ENCODE measurements around the gene ADIPOQ.

The ADIPOQ gene

GRCh38 chr3:186828340-186828739, 14.2 kb upstream of the ADIPOQ start:
- DNase-seq (ENCODE audit: low read depth): no peak
- TF ChIP-seq CTCF (conservative IDR thresholded peaks at IDR 0.05; ENCODE audit: low read depth, low read length): no peak
- no peak overlapping the region for H3K4me3 ChIP-seq (ENCODE audit: low read length)

GRCh38 chr3:186831798-186832197, 10.7 kb upstream of the ADIPOQ start:
- no peak for TF ChIP-seq CTCF (conservative IDR thresholded peaks at IDR 0.05; ENCODE audit: low read depth, low read length)
- no peak overlapping the region for H3K4me3 ChIP-seq (ENCODE audit: low read length)
- no peak for DNase-seq (ENCODE audit: low read depth)

- no peak for TF ChIP-seq CTCF (conservative IDR thresholded peaks at IDR 0.05; ENCODE audit: low read depth, low read length)
- H3K4me3 ChIP-seq (ENCODE audit: low read length): no peak overlapping the region
- no peak for DNase-seq (ENCODE audit: low read depth)
These were observed 10.2 kb upstream of the ADIPOQ start for GRCh38 chr3:186832276-186832675.

GRCh38 chr3:186839874-186840641, 2.5 kb upstream of the ADIPOQ start:
- no peak for DNase-seq (ENCODE audit: low read depth)
- H3K4me3 ChIP-seq (ENCODE audit: low read length): no peak overlapping the region
- no peak for TF ChIP-seq CTCF (conservative IDR thresholded peaks at IDR 0.05; ENCODE audit: low read depth, low read length)

- no peak for DNase-seq (ENCODE audit: low read depth)
- H3K4me3 ChIP-seq (ENCODE audit: low read length): no peak overlapping the region
- no peak for TF ChIP-seq CTCF (conservative IDR thresholded peaks at IDR 0.05; ENCODE audit: low read depth, low read length)
These were observed 890 bp upstream of the ADIPOQ start for GRCh38 chr3:186841620-186842019.

GRCh38 chr3:186843039-186843432, 526 bp downstream of the ADIPOQ start:
- DNase-seq (ENCODE audit: low read depth): no peak
- H3K4me3 ChIP-seq (ENCODE audit: low read length): no peak overlapping the region
- no peak for TF ChIP-seq CTCF (conservative IDR thresholded peaks at IDR 0.05; ENCODE audit: low read depth, low read length)

GRCh38 chr3:186844908-186845307, 2.4 kb downstream of the ADIPOQ start:
- DNase-seq (ENCODE audit: low read depth): no peak
- TF ChIP-seq CTCF (conservative IDR thresholded peaks at IDR 0.05; ENCODE audit: low read depth, low read length): no peak
- no peak overlapping the region for H3K4me3 ChIP-seq (ENCODE audit: low read length)

Measured in retinal pigment epithelial cell (primary cell).